GM21576 (cell line): ENCODE data around the gene CHAF1B.
"Not testable (repeated sequence)": the region's sequence is repeated elsewhere in the genome, so short reads cannot be mapped to it uniquely, and the experiment has no call there.

ENCODE experiments used
- ATAC-seq: cut with Tn5 transposase; IDR thresholded peaks from one replicate; pipeline ENCODE4 v1.9.1; 2021; ENCODE audit warnings: mild to moderate bottlenecking, moderate library complexity; ENCODE audit not compliant: unreplicated experiment

Gene CHAF1B

GRCh38 chr21:36388096-36388495 is 2.9 kb downstream of the CHAF1B start:
- no peak for ATAC-seq

GRCh38 chr21:36388835-36389234 is 3.6 kb downstream of the CHAF1B start:
- ATAC-seq = no peak

DNA sequence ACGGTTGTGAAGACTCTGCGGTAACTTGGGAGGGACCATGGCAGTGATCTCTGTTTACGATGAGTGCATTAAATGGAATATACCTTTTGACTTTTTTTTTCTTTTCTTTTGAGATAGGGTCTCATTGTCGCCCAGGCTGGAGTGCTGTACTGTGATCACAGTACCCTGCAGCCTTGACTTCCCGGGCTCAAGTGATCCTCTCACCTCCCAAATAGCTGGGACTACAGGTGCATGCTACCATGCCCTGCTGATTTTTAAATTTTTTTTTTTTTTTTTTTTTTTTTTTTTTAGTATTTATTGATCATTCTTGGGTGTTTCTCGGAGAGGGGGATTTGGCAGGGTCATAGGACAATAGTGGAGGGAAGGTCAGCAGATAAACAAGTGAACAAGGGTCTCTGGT is 6.5 kb downstream of the CHAF1B start:
- not testable (repeated sequence) for ATAC-seq

DNA sequence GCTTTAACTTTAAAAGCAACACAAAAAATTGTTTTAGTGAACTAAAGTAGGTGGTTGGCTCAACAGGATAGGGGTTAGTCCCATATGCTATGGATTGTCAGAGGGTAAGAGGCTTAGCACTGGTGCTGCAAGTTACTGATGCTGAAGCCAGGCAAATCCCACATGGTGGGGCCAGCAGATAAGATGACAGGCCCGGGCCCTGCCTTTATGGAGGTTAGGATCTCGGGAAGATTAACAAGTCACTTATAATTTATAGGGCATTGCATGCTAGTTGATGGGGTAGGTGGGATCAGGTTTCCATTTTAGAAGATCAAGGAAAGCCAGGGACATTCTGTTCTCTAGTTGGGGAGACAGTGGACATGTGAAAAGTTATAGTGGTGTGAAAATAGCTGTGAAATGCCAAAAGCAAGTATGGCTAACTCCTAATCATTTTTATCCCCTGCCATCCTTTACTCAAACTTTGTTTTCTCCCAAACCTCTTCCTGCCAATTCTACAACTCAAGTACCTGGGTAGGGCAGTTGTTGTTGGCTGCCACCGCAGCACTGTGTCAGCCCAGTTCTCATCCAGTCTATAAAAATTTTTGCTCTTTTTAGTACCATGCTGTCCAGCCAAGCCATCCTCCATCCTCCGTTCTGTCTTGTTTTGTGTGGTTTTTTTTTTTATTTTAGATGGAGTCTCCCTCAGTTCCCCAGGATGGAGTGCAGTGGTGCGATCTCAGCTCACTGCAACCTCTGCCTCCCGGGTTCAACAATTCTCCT is 10.3 kb downstream of the CHAF1B start:
- ATAC-seq = no peak

DNA sequence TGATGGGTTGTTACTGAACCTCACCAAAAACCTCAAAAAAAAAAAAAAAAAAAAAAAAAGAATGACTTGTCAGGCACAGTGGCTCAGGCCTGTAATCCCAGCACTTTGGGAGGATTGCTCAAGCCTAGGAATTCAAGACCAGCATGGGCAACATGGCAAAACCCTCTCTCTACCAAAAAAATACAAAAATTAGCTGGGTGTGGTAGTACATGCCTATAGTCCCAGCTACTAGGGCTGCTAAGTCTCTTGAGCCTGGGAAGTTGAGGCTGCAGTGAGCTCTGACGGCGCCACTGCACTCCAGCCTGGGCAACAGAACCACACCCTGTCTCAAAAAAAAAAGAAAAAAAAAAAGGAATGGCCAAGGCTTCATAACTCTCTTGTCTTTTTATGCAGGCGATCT is 11.1 kb downstream of the CHAF1B start:
- ATAC-seq = no peak

DNA sequence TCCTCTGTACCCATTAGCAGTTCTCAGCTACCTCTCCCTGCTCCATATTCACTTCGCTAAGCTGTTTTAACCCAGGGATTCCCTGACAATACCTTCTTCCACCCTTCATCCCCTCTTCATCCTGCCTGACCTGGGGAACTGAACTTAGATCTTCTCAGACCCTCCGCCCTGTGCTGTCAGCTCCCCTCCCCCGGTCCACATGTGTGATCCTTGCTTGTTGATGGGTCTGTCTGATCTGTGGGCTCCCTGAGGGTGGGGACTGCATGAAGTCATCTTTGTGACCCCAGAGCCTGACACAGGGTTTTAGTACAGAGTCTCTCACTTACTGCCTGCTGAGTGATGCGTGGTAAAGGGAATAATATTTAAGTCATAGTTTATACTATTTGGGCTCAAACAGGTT is 11.8 kb downstream of the CHAF1B start:
- ATAC-seq = no peak

GRCh38 chr21:36397606-36398005 is 12.4 kb downstream of the CHAF1B start:
- ATAC-seq = no peak

DNA sequence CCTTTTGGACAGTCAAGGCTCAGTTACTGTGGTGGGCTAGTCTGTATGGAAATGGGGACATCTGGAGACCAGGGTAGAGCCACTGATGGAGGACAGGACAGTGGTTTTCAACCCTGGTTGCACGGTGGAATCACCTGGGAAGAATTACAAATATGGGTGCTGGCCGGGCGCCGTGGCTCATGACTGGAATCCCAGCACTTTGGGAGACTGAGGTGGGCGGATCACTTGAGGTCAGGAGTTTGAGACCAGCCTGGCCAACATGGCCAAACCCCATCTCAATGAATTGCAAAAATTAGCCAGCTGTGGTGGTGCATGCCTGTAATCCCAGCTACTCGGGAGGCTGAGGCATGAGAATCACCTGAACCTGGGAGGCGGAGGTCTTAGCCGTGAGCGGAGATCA is 14.5 kb downstream of the CHAF1B start:
- ATAC-seq = not testable (repeated sequence)

GRCh38 chr21:36400719-36401118 is 15.5 kb downstream of the CHAF1B start:
- no peak for ATAC-seq

DNA sequence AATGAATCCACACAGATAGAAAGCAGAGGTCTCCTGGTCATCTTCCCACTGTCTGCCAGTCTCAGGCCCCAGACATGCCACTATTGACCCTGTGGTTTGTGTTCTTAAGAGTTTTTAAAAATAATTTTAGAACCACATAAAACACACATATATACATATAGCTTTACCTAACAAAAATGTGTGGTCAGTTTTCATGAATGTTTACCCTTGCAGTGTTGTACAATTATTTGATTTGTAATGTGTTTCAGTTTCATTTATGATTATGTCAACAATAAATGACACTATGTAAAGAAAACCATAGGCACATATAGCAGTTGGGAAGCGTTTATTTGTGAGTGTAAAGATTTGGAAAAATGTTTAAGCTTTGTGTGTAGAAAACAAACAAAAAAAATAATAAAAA is 17.1 kb downstream of the CHAF1B start:
- no peak for ATAC-seq

- no peak for ATAC-seq
Measured at GRCh38 chr21:36403713-36404112, 18.5 kb downstream of the CHAF1B start.

GRCh38 chr21:36408568-36408967 is 23.4 kb downstream of the CHAF1B start:
- no peak for ATAC-seq

GRCh38 chr21:36411301-36411700 is 26.1 kb downstream of the CHAF1B start:
- no peak for ATAC-seq

GRCh38 chr21:36412916-36413315 is 27.7 kb downstream of the CHAF1B start:
- ATAC-seq = no peak

GRCh38 chr21:36415375-36415774 is 30.2 kb downstream of the CHAF1B start:
- no peak for ATAC-seq

- ATAC-seq = no peak
Measured at GRCh38 chr21:36419241-36419640, 34.0 kb downstream of the CHAF1B start.

GRCh38 chr21:36419996-36420395 is 34.8 kb downstream of the CHAF1B start:
- ATAC-seq = peak; percentile 60

DNA sequence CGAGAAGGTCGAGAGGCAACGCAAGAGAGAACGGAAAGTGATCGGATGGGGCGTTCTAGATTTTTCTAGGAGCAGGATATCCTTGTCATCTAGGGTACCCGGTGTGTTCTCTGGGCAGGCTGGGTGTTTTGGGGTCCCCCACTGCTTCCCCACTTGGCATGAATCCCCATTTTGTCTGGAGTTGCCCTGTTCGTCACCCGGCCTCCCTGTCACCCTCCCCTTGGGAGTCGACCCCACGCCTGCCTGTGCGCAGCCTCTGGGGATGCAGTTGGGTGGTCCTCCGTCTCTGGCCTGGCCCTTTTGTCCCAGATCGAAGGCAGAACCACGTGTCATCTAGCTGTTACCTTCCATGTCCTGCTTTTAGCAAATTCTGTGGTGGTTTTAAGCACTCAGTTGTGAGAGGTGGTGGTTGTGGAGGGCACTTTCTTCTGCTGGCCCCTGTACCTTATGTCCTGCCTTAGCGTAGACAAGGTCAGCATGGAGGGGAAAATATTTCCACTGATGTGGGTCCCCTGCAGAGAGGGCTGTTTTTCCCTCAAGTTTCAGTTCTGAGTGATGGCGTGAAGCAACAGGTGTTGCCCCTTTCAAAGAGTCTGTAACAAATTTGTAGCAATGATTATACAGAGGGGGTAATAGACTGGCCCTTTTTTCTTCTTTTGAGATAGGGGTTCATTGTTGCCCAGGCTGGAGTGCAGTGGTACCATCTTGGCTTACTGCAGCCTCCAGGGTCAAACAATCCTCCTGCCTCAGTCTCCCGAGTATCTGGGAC is 35.6 kb downstream of the CHAF1B start:
- ATAC-seq = no peak

- ATAC-seq = no peak
Measured at GRCh38 chr21:36422279-36423098, 37.3 kb downstream of the CHAF1B start.

DNA sequence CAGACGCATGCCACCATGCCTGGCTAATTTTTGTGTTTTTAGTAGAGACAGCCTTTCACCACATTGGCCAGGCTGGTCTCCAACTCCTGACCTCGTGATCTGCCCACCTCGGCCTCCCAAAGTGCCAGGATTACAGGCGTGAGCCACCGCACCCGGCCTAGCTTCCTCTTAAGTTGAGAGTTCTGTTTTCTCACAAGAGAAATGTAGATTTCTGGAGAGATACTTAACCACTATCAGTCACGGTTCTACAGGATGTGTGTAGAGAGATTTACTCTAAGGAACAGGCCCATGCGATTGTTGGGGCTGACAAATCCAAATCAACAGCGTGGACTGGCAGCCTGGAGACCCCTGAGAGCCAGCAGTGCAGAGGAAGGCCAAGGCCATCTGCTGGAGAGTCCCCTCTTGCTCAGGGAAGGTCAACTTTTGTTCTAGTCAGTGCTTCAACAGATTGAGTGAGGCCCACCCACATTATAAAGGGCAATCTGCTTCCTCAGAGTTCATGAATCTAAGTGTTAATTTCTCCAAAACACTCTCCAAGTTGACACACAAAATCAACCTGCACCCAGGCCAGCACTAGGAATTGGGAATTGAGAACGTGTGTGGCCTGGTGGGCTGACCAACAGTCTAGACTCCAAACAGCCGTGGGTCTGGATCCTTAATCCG is 38.7 kb downstream of the CHAF1B start:
- ATAC-seq = no peak

GRCh38 chr21:36424592-36424991 is 39.4 kb downstream of the CHAF1B start:
- ATAC-seq = no peak
